Fibroblast of lung (primary cell): ENCODE results near the gene TCF15. TPM values are rescaled to one million over a fixed set of nuclear protein-coding genes. Genes with fewer than 3 reads are reported as not detected.

Source experiments
- DNase-seq, 2 donors: peaks; one replicate each; pipeline versions ENCODE4 v3.0.0 to v3.0.0-alpha.2; 2010; ENCODE audit warnings: low read depth in 2 of 2
- H2AFZ ChIP-seq: 2 replicates; pipeline ENCODE4 v1.5.1; 2012; ENCODE audit warnings: low read length, control low read depth, inconsistent platforms
- H3K27ac ChIP-seq: 2 replicates; pipeline ENCODE4 v1.5.1; 2011; ENCODE audit warnings: low read length, control low read depth; ENCODE audit not compliant: insufficient read depth
- H3K27me3 ChIP-seq: 2 replicates; pipeline ENCODE4 v1.5.1; 2011; ENCODE audit warnings: mild to moderate bottlenecking, low read length; ENCODE audit not compliant: control insufficient read depth, insufficient read depth
- H3K36me3 ChIP-seq: 2 replicates; pipeline ENCODE4 v1.5.1; 2011; ENCODE audit warnings: low read length; ENCODE audit not compliant: control insufficient read depth, insufficient read depth
- H3K4me1 ChIP-seq: 2 replicates; pipeline ENCODE4 v1.5.1; 2011; ENCODE audit warnings: low read length; ENCODE audit not compliant: control insufficient read depth, insufficient read depth; ENCODE audit errors: extremely low read depth
- H3K4me2 ChIP-seq: 2 replicates; pipeline ENCODE4 v1.5.1; 2011; ENCODE audit warnings: low read length, control low read depth; ENCODE audit not compliant: insufficient read depth; ENCODE audit errors: extremely low read depth
- H3K4me3 ChIP-seq, 4 experiments: fragments of 200-600 bp in 1 of 4; sonication (generic) in 1 of 4; replicated peaks in 1 of 4; 2 replicates each; pipeline ENCODE4 v1.5.1; 2011 to 2016; ENCODE audit warnings: low read length in 4 of 4, low read depth in 3 of 4, mild to moderate bottlenecking in 3 of 4, control low read depth in 2 of 4, inconsistent platforms in 1 of 4, mixed read lengths in 1 of 4; ENCODE audit not compliant: insufficient read depth in 1 of 4; ENCODE audit errors: control extremely low read depth in 1 of 4
- H3K79me2 ChIP-seq: 2 replicates; pipeline ENCODE4 v1.5.1; 2012; ENCODE audit warnings: mild to moderate bottlenecking, low read length, inconsistent platforms; ENCODE audit not compliant: control insufficient read depth, insufficient read depth
- H3K9ac ChIP-seq: 2 replicates; pipeline ENCODE4 v1.5.1; 2011; ENCODE audit warnings: mild to moderate bottlenecking, low read length, control low read depth; ENCODE audit not compliant: insufficient read depth
- H3K9me3 ChIP-seq: 2 replicates; pipeline ENCODE4 v1.5.1; 2012; ENCODE audit warnings: low read depth, low read length; ENCODE audit not compliant: control insufficient read depth, insufficient read depth
- H4K20me1 ChIP-seq: 2 replicates; pipeline ENCODE4 v1.5.1; 2011; ENCODE audit warnings: low read length; ENCODE audit not compliant: control insufficient read depth, insufficient read depth; ENCODE audit errors: extremely low read depth
- CTCF ChIP-seq, 2 donors: IDR thresholded peaks in 1 of 2; conservative IDR thresholded peaks in 1 of 2; 1 replicate in 1 of 2; 2 replicates in 1 of 2; pipeline ENCODE4 v1.5.1; 2011 to 2012; ENCODE audit warnings: low read length in 2 of 2, control low read depth in 1 of 2, inconsistent platforms in 1 of 2, low read depth in 1 of 2, mild to moderate bottlenecking in 1 of 2
- EZH2 ChIP-seq: IDR thresholded peaks from 2 replicates; pipeline ENCODE4 v1.5.1; 2012; ENCODE audit warnings: low read length, control low read depth, mild to moderate bottlenecking; ENCODE audit errors: missing control alignments
- polyA plus RNA-seq, 2 donors: library from polyadenylated mRNA; depleted of rRNA in 1 of 2; stranded (reverse) in 1 of 2; unstranded in 1 of 2; fragments of >200 nt; gene quantifications; 2 replicates each; pipeline ENCODE4 v1.2.1, GENCODE V29; 2011 to 2012; ENCODE audit warnings: missing spikeins in 1 of 2
- total RNA-seq: library from RNA; depleted of rRNA; stranded (reverse); fragments of >200 nt; gene quantifications from 2 replicates; pipeline ENCODE4 v1.2.1, GENCODE V29; 2014

Gene TCF15
- total and polyA plus RNA-seq, 2 donors (not counting 1 experiment from before 2014, with no cell fraction given), result not detected

DNA sequence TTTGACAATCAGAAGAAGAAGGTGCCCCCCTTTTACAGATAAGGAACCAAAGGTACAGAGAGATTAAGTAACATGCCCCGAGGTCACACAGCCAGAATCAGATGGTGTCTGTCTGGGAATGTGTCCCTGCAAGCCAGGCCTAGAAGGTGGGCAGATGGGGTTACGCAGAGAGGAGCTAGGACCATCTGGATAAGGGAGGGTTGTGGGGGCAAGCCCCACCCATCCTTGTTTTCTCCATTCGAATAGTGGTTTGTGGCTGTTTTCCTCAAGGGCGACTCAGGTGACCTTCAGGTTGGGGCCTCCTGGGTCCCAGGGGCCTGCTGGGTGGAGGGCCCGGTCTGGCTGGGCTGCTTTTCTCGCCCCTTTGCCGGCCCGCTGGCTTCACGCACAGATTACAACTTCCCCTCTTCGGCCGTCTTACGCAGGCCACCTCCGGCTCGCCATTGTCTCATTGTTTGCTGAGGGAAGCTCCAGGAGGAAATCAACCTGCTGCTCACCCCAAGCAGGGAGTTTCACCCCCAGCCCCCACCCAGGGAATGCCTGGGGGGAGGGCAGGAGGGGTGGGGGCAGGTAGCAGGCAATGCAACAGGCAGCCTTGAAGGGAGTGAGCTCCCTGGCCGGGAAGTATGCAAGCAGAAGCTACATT, 35.7 kb downstream of the TCF15 start:
- no peak for DNase-seq
- H3K4me2 ChIP-seq, result no peak overlapping the region
- peaks cover 19% of the 10 kb centered on the region for H3K27me3 ChIP-seq
- no peaks in the 10 kb centered on the region for H3K9me3 ChIP-seq
- no peaks in the 10 kb centered on the region for H3K36me3 ChIP-seq
- no peaks in the 10 kb centered on the region for H4K20me1 ChIP-seq
- no peak overlapping the region for H3K27ac ChIP-seq
- no peak for TF ChIP-seq CTCF (conservative IDR thresholded peaks at IDR 0.05 in 1 of 2, IDR thresholded peaks at IDR 0.05 in 1 of 2; ENCODE audit: low read depth in 1 of 2, low read length in 2 of 2)
- no peak for TF ChIP-seq EZH2
- H3K79me2 ChIP-seq, result no peaks in the 10 kb centered on the region
- H3K4me3 ChIP-seq, result no peak overlapping the region
- no peaks in the 10 kb centered on the region for H3K4me1 ChIP-seq
- no peak overlapping the region for H2AFZ ChIP-seq
- no peak overlapping the region for H3K9ac ChIP-seq

GRCh38 chr20:573414-574296, 36.5 kb downstream of the TCF15 start:
- H3K27ac ChIP-seq, result no peak overlapping the region
- no peak for DNase-seq
- no peaks in the 10 kb centered on the region for H3K36me3 ChIP-seq
- no peaks in the 10 kb centered on the region for H3K9me3 ChIP-seq
- H4K20me1 ChIP-seq, result no peaks in the 10 kb centered on the region
- H3K27me3 ChIP-seq, result peaks cover 19% of the 10 kb centered on the region
- H3K4me3 ChIP-seq, result no peak overlapping the region
- TF ChIP-seq CTCF (conservative IDR thresholded peaks at IDR 0.05 in 1 of 2, IDR thresholded peaks at IDR 0.05 in 1 of 2; ENCODE audit: low read depth in 1 of 2, low read length in 2 of 2), result no peak
- TF ChIP-seq EZH2, result no peak
- H3K4me1 ChIP-seq, result no peaks in the 10 kb centered on the region
- H2AFZ ChIP-seq, result no peak overlapping the region
- no peak overlapping the region for H3K9ac ChIP-seq
- H3K4me2 ChIP-seq, result no peak overlapping the region
- no peaks in the 10 kb centered on the region for H3K79me2 ChIP-seq

- peaks cover 19% of the 10 kb centered on the region for H3K27me3 ChIP-seq
- no peaks in the 10 kb centered on the region for H3K4me1 ChIP-seq
Observed at GRCh38 chr20:572727-573126, 37.4 kb downstream of the TCF15 start.

More at GRCh38 chr20:572727-573126, 37.4 kb downstream of the TCF15 start:
- H4K20me1 ChIP-seq, result no peaks in the 10 kb centered on the region
- H3K4me2 ChIP-seq, result no peak overlapping the region
- H3K9me3 ChIP-seq, result no peaks in the 10 kb centered on the region
- no peak for DNase-seq
- H3K27ac ChIP-seq, result no peak overlapping the region
- H2AFZ ChIP-seq, result no peak overlapping the region
- H3K79me2 ChIP-seq, result no peaks in the 10 kb centered on the region
- no peak overlapping the region for H3K4me3 ChIP-seq
- no peak overlapping the region for H3K9ac ChIP-seq
- no peaks in the 10 kb centered on the region for H3K36me3 ChIP-seq
- TF ChIP-seq EZH2 (no peak), CTCF (conservative IDR thresholded peaks at IDR 0.05 in 1 of 2, IDR thresholded peaks at IDR 0.05 in 1 of 2; ENCODE audit: low read depth in 1 of 2, low read length in 2 of 2) (no peak)
